NB4 (cell line): ENCODE measurements around the gene CES2.
"Not testable (repeated sequence)": the region's sequence is repeated elsewhere in the genome, so short reads cannot be mapped to it uniquely, and the experiment has no call there.

Experiments
- POLR2A ChIP-seq: IDR thresholded peaks from 2 replicates; pipeline ENCODE4 v1.6.1; 2011; ENCODE audit warnings: mild to moderate bottlenecking; ENCODE audit not compliant: insufficient read length; ENCODE audit errors: extremely low read depth
- TF ChIP-seq, protein P1 (sequence below): IDR thresholded peaks from one replicate; pipeline ENCODE4 v1.5.1; 2012; ENCODE audit warnings: low read depth, low read length

DNA sequence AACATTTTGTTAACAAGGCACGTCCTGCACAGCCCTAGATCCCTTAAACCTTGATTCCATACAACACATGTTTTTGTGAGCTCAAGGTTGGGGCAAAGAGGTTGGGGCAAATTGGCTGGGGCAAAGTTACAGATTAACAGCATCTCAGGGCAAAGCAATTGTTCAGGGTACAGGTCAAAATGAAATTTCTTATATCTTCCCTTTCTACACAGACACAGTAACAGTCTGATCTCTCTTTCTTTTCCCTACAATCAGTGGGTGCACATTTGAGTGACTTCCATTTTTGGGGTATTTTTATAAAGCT is 20.8 kb downstream of the CES2 start:
- TF ChIP-seq, protein P1, sequence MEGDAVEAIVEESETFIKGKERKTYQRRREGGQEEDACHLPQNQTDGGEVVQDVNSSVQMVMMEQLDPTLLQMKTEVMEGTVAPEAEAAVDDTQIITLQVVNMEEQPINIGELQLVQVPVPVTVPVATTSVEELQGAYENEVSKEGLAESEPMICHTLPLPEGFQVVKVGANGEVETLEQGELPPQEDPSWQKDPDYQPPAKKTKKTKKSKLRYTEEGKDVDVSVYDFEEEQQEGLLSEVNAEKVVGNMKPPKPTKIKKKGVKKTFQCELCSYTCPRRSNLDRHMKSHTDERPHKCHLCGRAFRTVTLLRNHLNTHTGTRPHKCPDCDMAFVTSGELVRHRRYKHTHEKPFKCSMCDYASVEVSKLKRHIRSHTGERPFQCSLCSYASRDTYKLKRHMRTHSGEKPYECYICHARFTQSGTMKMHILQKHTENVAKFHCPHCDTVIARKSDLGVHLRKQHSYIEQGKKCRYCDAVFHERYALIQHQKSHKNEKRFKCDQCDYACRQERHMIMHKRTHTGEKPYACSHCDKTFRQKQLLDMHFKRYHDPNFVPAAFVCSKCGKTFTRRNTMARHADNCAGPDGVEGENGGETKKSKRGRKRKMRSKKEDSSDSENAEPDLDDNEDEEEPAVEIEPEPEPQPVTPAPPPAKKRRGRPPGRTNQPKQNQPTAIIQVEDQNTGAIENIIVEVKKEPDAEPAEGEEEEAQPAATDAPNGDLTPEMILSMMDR, result not testable (repeated sequence)
- not testable (repeated sequence) for TF ChIP-seq POLR2A
